HG02938 (cell line): ENCODE results near the gene LGALS4.
"Not testable (repeated sequence)": the region's sequence is repeated elsewhere in the genome, so short reads cannot be mapped to it uniquely, and the experiment has no call there.

Experiments used
- ATAC-seq: cut with Tn5 transposase; IDR thresholded peaks from one replicate; pipeline ENCODE4 v1.9.1; 2021; ENCODE audit warnings: mild to moderate bottlenecking, moderate library complexity; ENCODE audit not compliant: unreplicated experiment

Gene LGALS4

GRCh38 chr19:38826856-38827551 is 14.3 kb upstream of the LGALS4 start:
- ATAC-seq: no peak

- ATAC-seq: not testable (repeated sequence)
Measured at GRCh38 chr19:38825936-38826335, 13.2 kb upstream of the LGALS4 start.

- ATAC-seq: not testable (repeated sequence)
Measured at GRCh38 chr19:38821230-38821825, 8.6 kb upstream of the LGALS4 start.

- no peak for ATAC-seq
Measured at GRCh38 chr19:38819231-38819920, 6.6 kb upstream of the LGALS4 start.

- ATAC-seq: no peak
Measured at GRCh38 chr19:38817081-38817480, 4.3 kb upstream of the LGALS4 start.

GRCh38 chr19:38816131-38816750 is 3.5 kb upstream of the LGALS4 start:
- ATAC-seq: no peak

GRCh38 chr19:38815059-38816001 is 2.6 kb upstream of the LGALS4 start:
- no peak for ATAC-seq

- not testable (repeated sequence) for ATAC-seq
Measured at GRCh38 chr19:38813932-38814331, 1.2 kb upstream of the LGALS4 start.

- no peak for ATAC-seq
Measured at GRCh38 chr19:38813323-38813722, 578 bp upstream of the LGALS4 start.

- ATAC-seq: no peak
Measured at GRCh38 chr19:38812009-38812840, 520 bp downstream of the LGALS4 start.

GRCh38 chr19:38809592-38810252 is 3.0 kb downstream of the LGALS4 start:
- no peak for ATAC-seq

GRCh38 chr19:38808741-38809140 is 4.0 kb downstream of the LGALS4 start:
- ATAC-seq: no peak

GRCh38 chr19:38807374-38808098 is 5.2 kb downstream of the LGALS4 start:
- ATAC-seq: not testable (repeated sequence)

GRCh38 chr19:38806371-38806770 is 6.4 kb downstream of the LGALS4 start:
- ATAC-seq: no peak

- no peak for ATAC-seq
Measured at GRCh38 chr19:38805180-38805579, 7.6 kb downstream of the LGALS4 start.

- no peak for ATAC-seq
Measured at GRCh38 chr19:38803543-38803942, 9.2 kb downstream of the LGALS4 start.

- no peak for ATAC-seq
Measured at GRCh38 chr19:38801359-38802095, 11.2 kb downstream of the LGALS4 start.
